IMR-90 (cell line): ENCODE measurements around the gene MR1. TPM values are rescaled to one million over a fixed set of nuclear protein-coding genes. Genes with fewer than 3 reads are reported as not detected.

Experiments used
- ATAC-seq: fragments of 200-7000 bp; cut with Tn5 transposase; 2 replicates; pipeline ENCODE4 v1.9.1; 2020; ENCODE audit warnings: low read depth, mild to moderate bottlenecking, moderate library complexity
- BruUV-seq: library from RNA; stranded (reverse); fragments of 400-500 nt; replicated peaks from 2 replicates; lab custom pipeline; 2021; lab: Mats Ljungman, UMichigan
- CTCF ChIA-PET: fragments of 300-600 bp; formaldehyde crosslinking; extraction: SDS; loops from one replicate; lab custom pipeline; 2021; ENCODE audit warnings: antibody characterized with exemption; lab: Yijun Ruan, JAX
- POLR2A ChIA-PET: fragments of 300-600 bp; sonication (Branson Sonifier 250); formaldehyde crosslinking; loops from one replicate; lab custom pipeline; 2022; ENCODE audit warnings: antibody characterized with exemption; ENCODE audit not compliant: unreplicated experiment; lab: Charles Lee
- DNase-seq: peaks from one replicate; pipeline ENCODE4 v3.0.0; 2013
- H2AFZ ChIP-seq: replicated peaks from 2 replicates; pipeline ENCODE3; 2013; ENCODE audit warnings: low read length, mild to moderate bottlenecking; ENCODE audit not compliant: poor library complexity
- H2AK5ac ChIP-seq: 2 replicates; pipeline ENCODE4 v1.6.1; 2013; ENCODE audit warnings: low read depth, low read length, inconsistent platforms
- H2AK9ac ChIP-seq: replicated peaks from 2 replicates; pipeline ENCODE3; 2013; ENCODE audit warnings: mild to moderate bottlenecking, low read depth, low read length, moderate library complexity; ENCODE audit not compliant: poor library complexity
- H2BK120ac ChIP-seq: 2 replicates; pipeline ENCODE4 v1.6.1; 2013; ENCODE audit warnings: low read depth, low read length, inconsistent platforms
- H2BK15ac ChIP-seq: 3 replicates; pipeline ENCODE4 v1.6.1; 2013; ENCODE audit warnings: low read depth, low read length, inconsistent platforms
- H2BK20ac ChIP-seq: 2 replicates; pipeline ENCODE4 v1.6.1; 2013; ENCODE audit warnings: low read depth, mild to moderate bottlenecking, inconsistent platforms, low read length, moderate library complexity
- H2BK5ac ChIP-seq: 2 replicates; pipeline ENCODE4 v1.6.1; 2013; ENCODE audit warnings: mild to moderate bottlenecking, low read depth, low read length, inconsistent platforms; ENCODE audit not compliant: poor library complexity, severe bottlenecking
- H3K14ac ChIP-seq: replicated peaks from 2 replicates; pipeline ENCODE4 v1.6.1; 2013; ENCODE audit warnings: low read depth, low read length, inconsistent platforms
- H3K18ac ChIP-seq: 2 replicates; pipeline ENCODE4 v1.6.1; 2013; ENCODE audit warnings: low read depth, low read length, control low read depth
- H3K23ac ChIP-seq: 2 replicates; pipeline ENCODE4 v1.6.1; 2013; ENCODE audit warnings: low read depth, low read length, inconsistent platforms
- H3K27ac ChIP-seq: 2 replicates; pipeline ENCODE4 v1.5.1; 2013; ENCODE audit warnings: mild to moderate bottlenecking, control low read depth, low read length; ENCODE audit not compliant: insufficient read depth
- H3K27me3 ChIP-seq: 2 replicates; pipeline ENCODE4 v1.6.1; 2013; ENCODE audit warnings: low read length; ENCODE audit not compliant: control insufficient read depth, insufficient read depth
- H3K36me3 ChIP-seq: 2 replicates; pipeline ENCODE4 v1.6.1; 2013; ENCODE audit warnings: low read length, mixed read lengths; ENCODE audit not compliant: control insufficient read depth, insufficient read depth
- H3K4ac ChIP-seq: 2 replicates; pipeline ENCODE4 v1.6.1; 2013; ENCODE audit warnings: low read depth, low read length, inconsistent platforms
- H3K4me1 ChIP-seq: 2 replicates; pipeline ENCODE4 v1.6.1; 2013; ENCODE audit warnings: low read length, mixed read lengths; ENCODE audit not compliant: control insufficient read depth, insufficient read depth
- H3K4me2 ChIP-seq: 2 replicates; pipeline ENCODE4 v1.6.1; 2013; ENCODE audit warnings: low read depth, mild to moderate bottlenecking, control low read depth, low read length, moderate library complexity
- H3K4me3 ChIP-seq: 2 replicates; pipeline ENCODE4 v1.5.1; 2013; ENCODE audit warnings: low read depth, mild to moderate bottlenecking, control low read depth, low read length, moderate library complexity; ENCODE audit not compliant: insufficient read depth
- H3K56ac ChIP-seq: 2 replicates; pipeline ENCODE4 v1.6.1; 2013; ENCODE audit warnings: low read length, inconsistent platforms; ENCODE audit not compliant: insufficient read depth; ENCODE audit errors: extremely low read depth
- H3K79me1 ChIP-seq, 2 experiments: 2 replicates each; pipeline ENCODE4 v1.6.1; 2013; ENCODE audit warnings: low read length in 2 of 2, inconsistent platforms in 1 of 2, low read depth in 1 of 2
- H3K9ac ChIP-seq: 2 replicates; pipeline ENCODE4 v1.6.1; 2013; ENCODE audit warnings: low read depth, low read length, control low read depth
- H3K9me1 ChIP-seq: 2 replicates; pipeline ENCODE4 v1.6.1; 2013; ENCODE audit warnings: low read length, inconsistent platforms; ENCODE audit not compliant: insufficient read depth
- H3K9me3 ChIP-seq: 2 replicates; pipeline ENCODE4 v1.6.1; 2013; ENCODE audit warnings: low read length; ENCODE audit not compliant: control insufficient read depth, insufficient read depth
- H4K20me1 ChIP-seq: 2 replicates; pipeline ENCODE4 v1.6.1; 2013; ENCODE audit warnings: low read length, inconsistent platforms; ENCODE audit not compliant: insufficient read depth
- H4K5ac ChIP-seq: 2 replicates; pipeline ENCODE4 v1.6.1; 2013; ENCODE audit warnings: mild to moderate bottlenecking, low read depth, low read length, control low read depth
- H4K8ac ChIP-seq, 2 experiments: 2 replicates each; pipeline ENCODE4 v1.6.1; 2013; ENCODE audit warnings: low read depth in 2 of 2, low read length in 2 of 2, control low read depth in 1 of 2, inconsistent platforms in 1 of 2
- H4K91ac ChIP-seq: 2 replicates; pipeline ENCODE4 v1.6.1; 2013; ENCODE audit warnings: low read depth, low read length, inconsistent platforms; ENCODE audit not compliant: insufficient read depth
- BHLHE40 ChIP-seq: fragments of 150-350 bp; IDR thresholded peaks from 2 replicates; pipeline ENCODE4 v1.6.1; 2016; ENCODE audit warnings: mild to moderate bottlenecking, low read depth, low read length
- CHD1 ChIP-seq: IDR thresholded peaks from 2 replicates; pipeline ENCODE4 v1.6.1; 2012; ENCODE audit warnings: low read depth, low read length, improper control_type of control experiment
- FOS ChIP-seq: fragments of 150-350 bp; IDR thresholded peaks from 2 replicates; pipeline ENCODE4 v1.6.1; 2016; ENCODE audit warnings: low read depth, low read length
- MAFK ChIP-seq: IDR thresholded peaks from 2 replicates; pipeline ENCODE4 v1.6.1; 2012; ENCODE audit warnings: low read depth, low read length, improper control_type of control experiment
- MAZ ChIP-seq: IDR thresholded peaks from 2 replicates; pipeline ENCODE4 v1.6.1; 2012; ENCODE audit warnings: low read depth, mild to moderate bottlenecking, low read length, improper control_type of control experiment, moderate library complexity, borderline replicate concordance
- MXI1 ChIP-seq: IDR thresholded peaks from 2 replicates; pipeline ENCODE4 v1.6.1; 2012; ENCODE audit warnings: low read depth, mild to moderate bottlenecking, low read length, moderate library complexity, borderline replicate concordance
- NFE2L2 ChIP-seq: fragments of 150-350 bp; IDR thresholded peaks from 2 replicates; pipeline ENCODE4 v1.6.1; 2016; ENCODE audit warnings: low read depth, mild to moderate bottlenecking, low read length
- RAD21 ChIP-seq: IDR thresholded peaks from 2 replicates; pipeline ENCODE4 v1.6.1; 2012; ENCODE audit warnings: low read length, improper control_type of control experiment
- RFX5 ChIP-seq: IDR thresholded peaks from 2 replicates; pipeline ENCODE4 v1.8.0; 2012; ENCODE audit warnings: low read depth, mild to moderate bottlenecking, low read length, moderate library complexity
- SMC3 ChIP-seq: fragments of 150-350 bp; IDR thresholded peaks from 2 replicates; pipeline ENCODE4 v1.6.1; 2016; ENCODE audit warnings: low read depth, mild to moderate bottlenecking, antibody characterized with exemption, low read length, moderate library complexity
- dilution Hi-C: fragments of 300-500 bp; cut with HindIII; formaldehyde crosslinking; loops from one replicate; pipeline ENCODE4 v1.14.3; 2018; ENCODE audit warnings: low sequenced_read_pairs; ENCODE audit not compliant: unreplicated experiment
- in situ Hi-C: fragments of 300-500 bp; cut with MboI; formaldehyde crosslinking; loops from 3 replicates; pipeline ENCODE4 v1.14.3; 2019; ENCODE audit warnings: low sequenced_read_pairs, inconsistent platforms, mixed read lengths
- intact Hi-C: fragments of 100-400 bp; cut with micrococcal nuclease; formaldehyde crosslinking; loops from 2 replicates; pipeline ENCODE4 v1.10.0; 2022
- polyA plus RNA-seq, 3 experiments: library from polyadenylated mRNA; depleted of rRNA; stranded (reverse); fragments of >200 nt; gene quantifications; 2 replicates each; pipeline ENCODE4 v1.2.3, GENCODE V29; 2012; ENCODE audit warnings: low replicate concordance in 1 of 3
- total RNA-seq: library from RNA; depleted of rRNA; stranded (reverse); fragments of >200 nt; gene quantifications from 2 replicates; pipeline ENCODE4 v1.2.3, GENCODE V29; 2012
- TF ChIP-seq, protein P1 (sequence below): fragments of 150-350 bp; IDR thresholded peaks from 2 replicates; pipeline ENCODE4 v1.6.1; 2016; ENCODE audit warnings: low read depth, mild to moderate bottlenecking, low read length, moderate library complexity, borderline replicate concordance
- TF ChIP-seq, protein P2 (sequence below): fragments of 150-350 bp; IDR thresholded peaks from 2 replicates; pipeline ENCODE4 v1.6.1; 2017; ENCODE audit warnings: mild to moderate bottlenecking, antibody characterized with exemption, low read length, low read depth

MR1 gene
- total and polyA plus RNA-seq, 2 of the 4 experiments (the other 2 are of a cell fraction): 6.0 to 6.1 TPM

DNA sequence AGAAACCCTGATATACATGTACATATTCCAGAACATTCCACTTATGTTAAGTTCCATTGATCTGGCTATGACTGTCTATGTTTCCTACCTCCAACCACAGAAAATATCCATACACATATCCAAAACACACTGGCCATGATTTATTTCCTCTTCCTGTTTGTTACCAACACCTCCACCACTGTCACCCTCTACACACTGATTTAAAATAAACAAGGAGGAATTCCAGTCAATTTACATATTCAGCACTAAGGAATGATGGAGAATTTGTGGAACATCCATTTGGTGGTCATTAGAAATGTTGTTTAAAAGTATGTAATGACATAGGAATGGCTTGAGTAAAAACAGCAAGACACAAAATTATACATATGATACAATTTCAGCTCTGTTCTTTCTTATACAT, 5.6 kb upstream of the MR1 start:
- H3K79me1 ChIP-seq: peaks cover 0 to 7% of the 10 kb centered on the region in 2 experiments; a peak in 1 of 4 replicates
- H3K14ac ChIP-seq: no peak overlapping the region
- no peak overlapping the region for H2BK15ac ChIP-seq
- H2BK5ac ChIP-seq: peak overlapping the region; percentile 93
- peaks cover 16% of the 10 kb centered on the region for H3K9me1 ChIP-seq
- no peak overlapping the region for H3K23ac ChIP-seq
- no peak overlapping the region for H4K91ac ChIP-seq
- no peak overlapping the region for H3K4ac ChIP-seq
- 0 out of 4 replicates have a peak overlapping the region, but pooled peaks of 1 of the 2 experiments have one; percentile 4 for H4K8ac ChIP-seq
- H3K4me3 ChIP-seq: no peak overlapping the region
- ChIA-PET CTCF (no interaction called here), POLR2A (no interaction called here)
- H3K4me2 ChIP-seq: peak overlapping the region; percentile 48; the same call in 1 of the 2 replicates
- no peak overlapping the region for H2AFZ ChIP-seq
- no peaks in the 10 kb centered on the region for H4K20me1 ChIP-seq
- BruUV-seq: no TSS peak
- H3K9ac ChIP-seq: no peak overlapping the region
- DNase-seq (peak; percentile 86), ATAC-seq (peak; percentile 79)
- H4K5ac ChIP-seq: no peak overlapping the region
- TF ChIP-seq, protein P1, sequence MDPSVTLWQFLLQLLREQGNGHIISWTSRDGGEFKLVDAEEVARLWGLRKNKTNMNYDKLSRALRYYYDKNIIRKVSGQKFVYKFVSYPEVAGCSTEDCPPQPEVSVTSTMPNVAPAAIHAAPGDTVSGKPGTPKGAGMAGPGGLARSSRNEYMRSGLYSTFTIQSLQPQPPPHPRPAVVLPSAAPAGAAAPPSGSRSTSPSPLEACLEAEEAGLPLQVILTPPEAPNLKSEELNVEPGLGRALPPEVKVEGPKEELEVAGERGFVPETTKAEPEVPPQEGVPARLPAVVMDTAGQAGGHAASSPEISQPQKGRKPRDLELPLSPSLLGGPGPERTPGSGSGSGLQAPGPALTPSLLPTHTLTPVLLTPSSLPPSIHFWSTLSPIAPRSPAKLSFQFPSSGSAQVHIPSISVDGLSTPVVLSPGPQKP: no peak
- TF ChIP-seq BHLHE40 (peak; percentile 48; the same call in 1 of the 2 replicates), RFX5 (no peak), MAFK (no peak), FOS (peak; percentile 36; the same call in 1 of the 2 replicates), RAD21 (no peak), SMC3 (no peak), MXI1 (no peak), CHD1 (no peak), MAZ (no peak), NFE2L2 (no peak)
- TF ChIP-seq, protein P2, sequence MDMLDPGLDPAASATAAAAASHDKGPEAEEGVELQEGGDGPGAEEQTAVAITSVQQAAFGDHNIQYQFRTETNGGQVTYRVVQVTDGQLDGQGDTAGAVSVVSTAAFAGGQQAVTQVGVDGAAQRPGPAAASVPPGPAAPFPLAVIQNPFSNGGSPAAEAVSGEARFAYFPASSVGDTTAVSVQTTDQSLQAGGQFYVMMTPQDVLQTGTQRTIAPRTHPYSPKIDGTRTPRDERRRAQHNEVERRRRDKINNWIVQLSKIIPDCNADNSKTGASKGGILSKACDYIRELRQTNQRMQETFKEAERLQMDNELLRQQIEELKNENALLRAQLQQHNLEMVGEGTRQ: no peak
- H3K4me1 ChIP-seq: peaks cover 6% of the 10 kb centered on the region
- intact Hi-C loops: loop anchor here (2.0 to 10.0 kb wide), 2 partner anchors 77 to 513 kb away; no protein-coding TSS in a partner anchor
- no peaks in the 10 kb centered on the region for H3K36me3 ChIP-seq
- H3K27me3 ChIP-seq: no peaks in the 10 kb centered on the region
- no peak overlapping the region for H2AK5ac ChIP-seq
- dilution Hi-C loops: no loop called here
- H2BK120ac ChIP-seq: no peak overlapping the region
- H2AK9ac ChIP-seq: no peak overlapping the region
- H3K27ac ChIP-seq: no peak overlapping the region
- H3K18ac ChIP-seq: no peak overlapping the region
- H3K9me3 ChIP-seq: no peaks in the 10 kb centered on the region
- in situ Hi-C loops: no loop called here
- H3K56ac ChIP-seq: no peak overlapping the region
- H2BK20ac ChIP-seq: no peak overlapping the region
